Mucosa of rectum (tissue), 2 donors: ENCODE data around the gene SLC25A18.
A peak's percentile ranks its signal among the peaks of the same experiment; 100 is the strongest.

Experiments used
- H3K27ac ChIP-seq, 2 donors: one replicate each; pipeline ENCODE4 v1.7.0; 2013; ENCODE audit warnings: inconsistent platforms in 2 of 2, low read depth in 2 of 2, low read length in 2 of 2
- H3K27me3 ChIP-seq, 2 donors: one replicate each; pipeline ENCODE4 v1.7.0; 2013; ENCODE audit warnings: low read length in 2 of 2; ENCODE audit not compliant: control insufficient read depth in 2 of 2, insufficient read depth in 2 of 2
- H3K36me3 ChIP-seq, 2 donors: one replicate each; pipeline ENCODE4 v1.7.0; 2013; ENCODE audit warnings: low read length in 2 of 2; ENCODE audit not compliant: control insufficient read depth in 2 of 2, insufficient read depth in 2 of 2
- H3K4me1 ChIP-seq, 2 donors: one replicate each; pipeline ENCODE4 v1.7.0; 2013; ENCODE audit warnings: low read length in 2 of 2, mild to moderate bottlenecking in 1 of 2; ENCODE audit not compliant: control insufficient read depth in 2 of 2, insufficient read depth in 2 of 2
- H3K4me3 ChIP-seq, 2 donors: one replicate each; pipeline ENCODE4 v1.7.0; 2013; ENCODE audit warnings: low read length in 2 of 2
- H3K9ac ChIP-seq, 2 donors: one replicate each; pipeline ENCODE4 v1.7.0; 2013; ENCODE audit warnings: low read length in 2 of 2, low read depth in 1 of 2, mild to moderate bottlenecking in 1 of 2
- H3K9me3 ChIP-seq, 2 donors: one replicate each; pipeline ENCODE4 v1.7.0; 2013; ENCODE audit warnings: low read length in 2 of 2; ENCODE audit not compliant: control insufficient read depth in 2 of 2
- donor health status: healthy.
- donor health status: Normal muscosa, but diverticular disease.

Gene SLC25A18

DNA sequence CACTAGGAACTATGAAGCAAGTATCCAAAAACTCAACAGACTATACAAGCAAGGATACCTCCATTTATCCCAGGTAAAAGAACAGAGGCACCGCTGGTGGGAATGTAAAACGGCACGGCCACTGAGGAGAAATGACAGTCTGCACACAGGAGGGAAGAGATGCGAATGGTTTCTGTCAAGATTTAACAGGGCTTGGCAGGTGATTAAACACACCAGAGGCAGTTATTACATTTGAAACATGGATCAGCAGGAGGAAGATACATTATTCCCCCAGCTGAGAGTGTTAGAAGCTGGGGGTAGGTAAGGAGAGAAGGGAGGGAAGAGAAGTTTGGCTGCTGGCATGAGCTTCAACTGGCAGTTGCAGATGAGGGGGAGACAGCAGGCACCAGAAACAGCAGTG, 35.0 kb downstream of the SLC25A18 start:
- no peaks in the 10 kb centered on the region for H3K4me1 ChIP-seq
- H3K27ac ChIP-seq, result no peak overlapping the region
- H3K9me3 ChIP-seq, result no peaks in the 10 kb centered on the region
- peaks cover 56 to 59% of the 10 kb centered on the region in 2 donors for H3K36me3 ChIP-seq
- no peak overlapping the region for H3K4me3 ChIP-seq
- no peaks in the 10 kb centered on the region for H3K27me3 ChIP-seq
- H3K9ac ChIP-seq, result no peak overlapping the region

GRCh38 chr22:17601031-17601430, 37.7 kb downstream of the SLC25A18 start:
- no peaks in the 10 kb centered on the region for H3K27me3 ChIP-seq
- no peaks in the 10 kb centered on the region for H3K4me1 ChIP-seq
- no peak overlapping the region for H3K9ac ChIP-seq
- H3K27ac ChIP-seq, result no peak overlapping the region
- no peak overlapping the region for H3K4me3 ChIP-seq
- peaks cover 43 to 45% of the 10 kb centered on the region in 2 donors for H3K36me3 ChIP-seq
- no peaks in the 10 kb centered on the region for H3K9me3 ChIP-seq

- H3K4me3 ChIP-seq, result no peak overlapping the region
- H3K27me3 ChIP-seq, result no peaks in the 10 kb centered on the region
- peaks cover 32 to 38% of the 10 kb centered on the region in 2 donors for H3K36me3 ChIP-seq
- H3K9ac ChIP-seq, result no peak overlapping the region
- H3K9me3 ChIP-seq, result no peaks in the 10 kb centered on the region
- no peaks in the 10 kb centered on the region for H3K4me1 ChIP-seq
- H3K27ac ChIP-seq, result no peak overlapping the region
Measured at GRCh38 chr22:17603668-17604067, 40.4 kb downstream of the SLC25A18 start.

- H3K27ac ChIP-seq, result no peak overlapping the region
- H3K27me3 ChIP-seq, result no peaks in the 10 kb centered on the region
- H3K36me3 ChIP-seq, result peaks cover 30 to 32% of the 10 kb centered on the region in 2 donors
- H3K4me1 ChIP-seq, result no peaks in the 10 kb centered on the region
- no peak overlapping the region for H3K4me3 ChIP-seq
- H3K9ac ChIP-seq, result no peak overlapping the region
- no peaks in the 10 kb centered on the region for H3K9me3 ChIP-seq
Measured at GRCh38 chr22:17606496-17606895, 43.2 kb downstream of the SLC25A18 start.

GRCh38 chr22:17607891-17608521, 44.7 kb downstream of the SLC25A18 start:
- H3K36me3 ChIP-seq, result peaks cover 45 to 47% of the 10 kb centered on the region in 2 donors

GRCh38 chr22:17612057-17612456, 48.8 kb downstream of the SLC25A18 start:
- Histone ChIP-seq H3K9ac (no peak overlapping the region), H3K36me3 (peaks cover 36 to 39% of the 10 kb centered on the region in 2 donors), H3K27ac (no peak overlapping the region), H3K27me3 (no peaks in the 10 kb centered on the region), H3K9me3 (no peaks in the 10 kb centered on the region), H3K4me3 (no peak overlapping the region), H3K4me1 (no peaks in the 10 kb centered on the region)

More at GRCh38 chr22:17607891-17608521, 44.7 kb downstream of the SLC25A18 start:
- Histone ChIP-seq H3K9ac (no peak overlapping the region), H3K27ac (no peak overlapping the region), H3K4me3 (no peak overlapping the region), H3K27me3 (no peaks in the 10 kb centered on the region), H3K9me3 (no peaks in the 10 kb centered on the region), H3K4me1 (no peaks in the 10 kb centered on the region)

DNA sequence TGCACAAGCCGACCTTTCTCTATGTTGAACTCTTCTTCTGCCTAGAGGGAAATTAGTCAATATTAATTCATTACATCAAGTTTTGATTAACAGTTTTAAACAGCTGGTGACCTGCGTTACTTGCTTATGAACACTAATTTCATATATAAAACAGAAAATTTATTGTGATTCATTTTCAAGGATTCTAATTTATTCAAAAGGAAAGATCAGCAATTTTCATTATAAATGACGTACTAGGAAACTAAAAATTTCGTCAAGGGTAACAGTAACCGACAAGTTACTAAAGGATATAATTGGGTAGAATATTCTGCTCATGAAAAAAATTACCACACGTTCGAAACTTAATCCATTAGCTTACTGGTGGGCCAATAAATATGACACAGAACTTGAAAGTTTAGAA, 50.0 kb downstream of the SLC25A18 start:
- Histone ChIP-seq H3K4me3 (no peak overlapping the region), H3K36me3 (peaks cover 27 to 34% of the 10 kb centered on the region in 2 donors), H3K4me1 (no peaks in the 10 kb centered on the region), H3K9ac (no peak overlapping the region), H3K27ac (no peak overlapping the region), H3K27me3 (no peaks in the 10 kb centered on the region), H3K9me3 (no peaks in the 10 kb centered on the region)

- H3K9ac ChIP-seq, result peak overlapping the region; percentile 91 to 98
- peak overlapping the region; percentile 90 to 95 for H3K27ac ChIP-seq
- peaks cover 5 to 6% of the 10 kb centered on the region in 2 donors for H3K36me3 ChIP-seq
- no peaks in the 10 kb centered on the region for H3K9me3 ChIP-seq
- H3K27me3 ChIP-seq, result no peaks in the 10 kb centered on the region
- H3K4me1 ChIP-seq, result peaks cover 7 to 11% of the 10 kb centered on the region in 2 donors
- H3K4me3 ChIP-seq, result peak overlapping the region; percentile 90 to 99
Measured at GRCh38 chr22:17627961-17628405, 64.7 kb downstream of the SLC25A18 start.

DNA sequence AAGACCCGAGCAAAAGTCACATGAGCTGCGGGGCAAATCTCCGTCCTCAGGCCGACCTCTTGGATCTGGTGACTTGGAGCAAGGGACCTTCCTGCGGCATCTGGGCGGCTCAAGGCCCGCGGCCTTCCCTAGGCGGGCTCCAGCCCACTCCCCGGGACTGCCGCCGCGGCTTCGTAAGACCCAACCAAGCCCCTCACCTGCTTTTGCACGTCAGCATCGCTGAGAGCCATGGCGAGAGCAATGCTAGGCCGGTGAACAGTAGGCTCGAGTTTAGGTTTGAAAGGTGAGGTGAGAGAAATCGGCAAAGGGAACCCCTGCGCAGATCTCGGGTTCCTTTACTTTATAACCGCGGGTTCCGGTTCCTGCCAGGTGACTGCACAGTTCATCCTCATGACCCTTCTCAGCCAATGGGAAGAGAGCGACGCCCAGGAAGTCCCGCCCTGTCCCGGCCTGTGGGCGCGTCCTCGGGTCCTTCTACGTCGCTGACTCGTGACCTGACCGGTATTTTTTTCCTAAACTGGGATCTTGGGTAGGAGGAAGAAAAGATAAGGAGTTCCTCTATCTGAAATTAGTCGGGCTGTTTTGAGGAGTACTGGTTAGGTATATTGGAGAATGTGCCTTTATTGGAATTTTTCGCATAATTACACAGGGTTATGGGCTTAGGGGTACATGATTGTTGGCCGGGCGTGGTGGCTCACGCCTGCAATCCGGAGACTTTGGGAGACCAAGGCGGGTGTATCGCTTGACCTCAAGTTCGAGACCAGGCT, 65.3 kb downstream of the SLC25A18 start, which contains the start of gene ATP6V1E1:
TSS of gene ATP6V1E1 (minus strand) at position 344 of the 767 bp plus-strand sequence. CDS start at position 230, 114 bp downstream.
- no peaks in the 10 kb centered on the region for H3K9me3 ChIP-seq
- peak within 1 kb of the TSS; percentile 94 to 95 for H3K27ac ChIP-seq
- H3K36me3 ChIP-seq, result peaks cover 3 to 5% of the 10 kb centered on the region in 2 donors
- H3K4me1 ChIP-seq, result peaks cover 8 to 11% of the 10 kb centered on the region in 2 donors
- H3K4me3 ChIP-seq, result peak within 1 kb of the TSS; percentile 90 to 99
- peak within 1 kb of the TSS; percentile 91 to 98 for H3K9ac ChIP-seq
- H3K27me3 ChIP-seq, result no peaks in the 10 kb centered on the region

GRCh38 chr22:17629173-17629489, 65.8 kb downstream of the SLC25A18 start:
- Histone ChIP-seq H3K27ac (peak overlapping the region; percentile 94 to 95), H3K4me1 (peaks cover 11 to 13% of the 10 kb centered on the region in 2 donors), H3K9me3 (no peaks in the 10 kb centered on the region), H3K36me3 (peaks cover 0 to 5% of the 10 kb centered on the region in 2 donors), H3K9ac (peak overlapping the region; percentile 91 to 98), H3K4me3 (peak overlapping the region; percentile 90 to 99), H3K27me3 (no peaks in the 10 kb centered on the region)
